Measurements from ENCODE around the gene CLEC3B.
A peak's percentile ranks its signal among the peaks of the same experiment; 100 is the strongest.

CLEC3B gene

GRCh38 chr3:45007091-45007490, 19.0 kb upstream of the CLEC3B start:
- DNase-seq = no peak

- DNase-seq = no peak
Observed at GRCh38 chr3:45008117-45008516, 18.0 kb upstream of the CLEC3B start.

DNA sequence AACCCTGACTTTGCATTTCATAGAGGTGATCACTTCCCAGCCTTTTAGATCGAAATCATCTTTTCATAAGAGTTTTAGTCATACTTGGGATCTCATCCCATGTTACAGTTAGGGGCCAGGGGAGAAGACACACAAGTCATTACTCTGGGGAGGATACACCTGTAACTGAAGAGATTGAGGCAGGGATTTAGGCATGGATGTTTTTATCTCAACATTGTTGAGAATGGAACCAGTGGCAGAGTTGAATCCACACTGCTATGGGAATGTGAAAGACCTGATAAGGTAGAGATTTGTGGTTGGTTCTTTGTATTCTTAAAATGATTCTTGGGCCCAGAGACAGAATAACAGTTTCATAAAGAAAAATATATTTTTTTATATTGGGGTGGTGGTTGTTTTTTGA, 16.2 kb upstream of the CLEC3B start:
- DNase-seq = no peak

- DNase-seq = no peak
Observed at GRCh38 chr3:45010811-45011333, 15.2 kb upstream of the CLEC3B start.

DNA sequence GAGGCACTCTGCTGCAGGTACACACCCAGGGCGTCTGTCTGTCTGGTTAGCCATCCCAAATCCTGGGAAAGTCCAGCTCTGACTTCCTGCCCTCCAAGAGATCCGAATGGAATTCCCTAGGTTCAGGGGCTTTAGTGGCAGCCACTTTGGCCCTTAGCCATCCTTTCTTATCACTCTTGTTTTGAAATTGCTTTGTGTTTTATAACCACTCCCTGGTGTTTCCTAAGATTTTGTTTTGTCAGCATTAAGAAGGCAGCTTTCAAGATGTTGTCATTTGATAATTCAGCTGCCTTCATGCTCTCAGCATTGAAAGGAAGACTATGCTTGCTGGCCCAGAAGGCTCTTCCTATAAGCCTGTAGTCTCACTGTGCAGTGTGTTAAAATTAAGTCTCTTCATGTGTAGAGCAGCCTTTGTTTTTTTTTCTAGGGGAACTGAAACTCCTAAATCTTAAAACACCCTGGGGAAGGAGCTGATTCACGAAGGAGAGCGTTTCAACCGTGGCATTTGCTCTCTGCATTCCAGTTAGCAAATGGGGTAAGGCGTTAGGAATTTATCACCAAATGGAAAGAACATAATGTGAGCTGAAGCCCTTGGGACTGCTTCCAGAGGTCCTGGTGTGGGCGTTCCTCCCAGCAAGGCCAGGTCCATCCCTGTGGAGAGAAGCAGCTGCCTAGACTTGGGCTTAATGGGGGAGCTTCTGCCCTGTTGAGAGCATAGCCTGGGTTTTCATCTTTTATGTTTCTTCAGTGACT, 14.2 kb upstream of the CLEC3B start:
- DNase-seq = no peak

GRCh38 chr3:45012577-45012976, 13.5 kb upstream of the CLEC3B start:
- DNase-seq = no peak

DNA sequence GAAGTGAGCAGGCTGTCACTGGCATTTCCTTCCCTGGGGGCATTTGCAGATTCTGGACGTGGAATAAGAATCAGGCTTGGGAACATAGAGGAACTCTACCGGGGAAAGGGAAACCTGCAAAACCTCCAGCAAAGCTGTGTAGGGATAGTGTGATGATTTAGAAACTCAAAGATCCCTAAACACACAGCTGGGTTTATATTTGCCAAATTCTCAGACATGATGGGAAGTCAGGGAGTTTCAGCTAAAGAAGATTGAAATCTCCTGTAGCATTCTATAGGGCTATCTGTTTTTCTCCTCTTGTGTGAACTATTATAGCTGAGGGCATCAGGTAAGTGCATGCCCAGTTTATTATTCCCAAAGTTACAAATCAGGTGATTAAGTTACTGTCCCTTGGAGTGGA, 9.2 kb upstream of the CLEC3B start:
- DNase-seq = no peak

DNA sequence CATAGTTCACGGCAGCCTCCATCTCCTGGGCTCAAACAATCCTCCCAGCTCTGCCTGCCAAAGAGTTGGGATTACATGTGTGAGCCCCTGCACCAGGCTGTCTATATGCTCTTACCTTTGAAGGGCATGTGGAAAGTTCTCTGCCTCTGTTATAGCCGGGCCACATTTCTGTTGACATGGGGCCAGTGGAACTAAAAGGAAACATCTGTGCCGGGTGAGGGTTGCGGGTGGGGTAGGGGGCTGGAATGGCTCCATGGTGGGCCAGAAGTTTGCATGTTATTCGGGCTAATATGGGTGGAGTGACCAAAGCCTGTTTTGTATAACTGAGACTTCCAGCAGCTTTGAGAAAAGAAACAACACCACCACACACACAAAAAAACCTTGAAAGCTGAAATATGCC, 8.3 kb upstream of the CLEC3B start:
- DNase-seq = no peak

DNA sequence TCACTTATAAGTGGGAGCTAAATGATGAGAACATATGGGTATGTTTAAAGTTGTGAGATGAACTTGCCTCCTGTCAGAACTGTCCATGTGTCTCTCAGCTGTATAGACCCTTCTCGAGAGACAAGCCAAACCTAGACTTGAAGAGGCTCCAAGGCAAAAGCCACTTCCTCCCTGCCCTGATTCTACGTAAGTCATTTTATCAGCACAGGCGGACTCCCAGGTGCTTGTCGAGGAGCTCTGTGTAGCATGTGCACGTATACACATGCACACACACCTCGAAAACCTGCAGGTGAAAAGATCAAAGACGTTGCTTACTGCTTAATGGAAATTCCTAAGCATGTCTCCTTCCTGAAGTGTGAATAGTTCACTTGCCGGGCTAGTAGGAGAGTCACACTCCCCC, 5.6 kb upstream of the CLEC3B start:
- DNase-seq = peak in 1 of 2 experiments; percentile 6

DNA sequence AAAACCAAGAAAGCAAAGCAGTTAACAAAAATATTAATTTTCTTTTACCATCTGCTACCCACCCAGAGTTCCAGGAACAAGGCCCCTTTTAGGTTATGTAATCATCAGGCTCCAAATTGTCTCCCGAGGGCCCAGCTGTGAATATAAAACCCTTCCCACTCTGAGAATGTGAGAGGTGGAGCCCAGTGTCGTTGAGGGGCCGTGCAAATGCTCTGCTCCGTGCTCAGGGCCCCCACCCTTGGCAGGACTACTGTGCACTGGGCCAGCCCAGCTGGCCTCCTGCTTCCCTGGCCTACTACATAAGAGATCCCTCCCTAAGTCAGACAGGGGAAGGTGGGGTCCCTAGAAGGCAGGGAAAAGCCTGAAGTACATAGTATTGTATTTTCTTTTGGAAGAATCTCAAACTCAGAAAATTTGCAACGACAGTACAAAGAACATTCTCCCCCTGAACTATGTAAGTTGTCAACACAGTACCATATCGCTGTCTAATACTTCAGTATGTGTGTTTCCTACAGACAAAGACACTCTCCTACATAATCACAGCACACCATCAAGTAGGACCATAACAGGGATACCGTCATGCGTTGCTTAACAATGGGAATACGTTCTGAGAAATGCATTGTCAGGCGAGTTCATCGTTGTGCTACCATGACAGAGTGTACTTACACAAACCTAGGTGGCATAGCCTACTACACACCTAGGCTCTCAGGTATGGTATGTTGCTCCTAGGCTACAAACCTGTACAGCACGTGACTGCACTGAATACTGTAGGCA, 4.4 kb upstream of the CLEC3B start:
- DNase-seq = peak in 1 of 2 experiments; percentile 29

DNA sequence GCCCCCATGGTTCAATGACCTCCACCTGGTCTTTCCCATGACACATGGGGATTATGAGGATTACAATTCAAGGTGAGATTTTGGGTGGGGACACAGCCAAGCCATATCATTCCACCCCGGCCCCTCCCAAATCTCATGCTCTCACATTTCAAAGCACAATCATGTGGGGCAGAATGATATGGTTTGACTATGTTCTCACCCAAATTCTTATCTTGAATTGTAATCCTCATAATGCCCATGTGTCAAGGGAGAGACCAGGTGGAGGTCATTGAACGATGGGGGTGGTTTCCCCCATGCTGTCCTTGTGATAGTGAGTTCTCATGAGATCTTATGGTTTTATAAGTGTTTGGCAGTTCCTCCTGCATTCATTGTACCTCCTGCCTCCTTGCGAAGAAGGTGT, 2.4 kb upstream of the CLEC3B start:
- peak in 1 of 2 experiments; percentile 19 for DNase-seq

- DNase-seq = no peak
Observed at GRCh38 chr3:45024542-45025255, 1.4 kb upstream of the CLEC3B start.

GRCh38 chr3:45026957-45027356, 854 bp downstream of the CLEC3B start:
- no peak for DNase-seq

GRCh38 chr3:45027441-45027840, 1.3 kb downstream of the CLEC3B start:
- DNase-seq = no peak

DNA sequence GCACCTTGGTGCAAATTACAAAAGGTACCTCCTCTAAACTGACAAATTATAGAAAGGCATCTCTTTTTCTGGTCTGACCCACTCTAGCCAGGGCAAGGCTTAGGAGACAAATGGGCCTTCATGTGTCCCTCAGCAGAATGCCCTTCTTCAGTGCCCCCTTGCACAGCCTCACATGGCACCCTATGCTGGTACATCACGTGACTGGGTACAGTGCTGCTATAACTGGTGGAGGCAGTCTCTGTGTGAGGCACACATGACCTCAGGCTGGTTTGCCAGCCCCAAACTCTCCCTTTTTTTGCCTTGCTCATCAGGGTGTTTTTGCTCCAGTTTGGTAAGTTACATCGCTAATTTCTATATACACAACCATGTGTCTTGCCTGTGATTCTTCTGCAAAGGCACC, 3.1 kb downstream of the CLEC3B start:
- no peak for DNase-seq

- no peak for DNase-seq
Observed at GRCh38 chr3:45029661-45030060, 3.6 kb downstream of the CLEC3B start.

GRCh38 chr3:45031531-45031930, 5.4 kb downstream of the CLEC3B start:
- no peak for DNase-seq

DNA sequence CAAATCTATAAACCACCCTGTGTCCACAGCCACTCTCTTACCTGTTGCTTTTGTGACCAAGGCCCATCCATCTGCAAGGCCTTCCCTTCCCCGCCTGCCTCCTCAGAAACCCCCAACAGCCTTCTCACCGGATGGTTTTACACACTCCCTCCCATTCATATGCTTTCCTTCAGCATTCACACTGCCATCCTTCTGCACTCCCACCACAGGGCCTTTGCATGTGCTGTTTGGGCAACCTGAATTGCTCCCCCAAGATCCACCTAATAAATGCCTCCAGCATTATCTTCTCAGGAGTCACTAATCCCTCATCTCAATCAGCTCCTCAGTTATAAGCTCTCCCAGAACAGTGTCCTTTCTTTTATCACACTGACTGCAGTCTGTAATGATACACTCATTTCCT, 6.0 kb downstream of the CLEC3B start:
- DNase-seq = no peak

GRCh38 chr3:45033791-45034190, 7.7 kb downstream of the CLEC3B start:
- DNase-seq = no peak

DNA sequence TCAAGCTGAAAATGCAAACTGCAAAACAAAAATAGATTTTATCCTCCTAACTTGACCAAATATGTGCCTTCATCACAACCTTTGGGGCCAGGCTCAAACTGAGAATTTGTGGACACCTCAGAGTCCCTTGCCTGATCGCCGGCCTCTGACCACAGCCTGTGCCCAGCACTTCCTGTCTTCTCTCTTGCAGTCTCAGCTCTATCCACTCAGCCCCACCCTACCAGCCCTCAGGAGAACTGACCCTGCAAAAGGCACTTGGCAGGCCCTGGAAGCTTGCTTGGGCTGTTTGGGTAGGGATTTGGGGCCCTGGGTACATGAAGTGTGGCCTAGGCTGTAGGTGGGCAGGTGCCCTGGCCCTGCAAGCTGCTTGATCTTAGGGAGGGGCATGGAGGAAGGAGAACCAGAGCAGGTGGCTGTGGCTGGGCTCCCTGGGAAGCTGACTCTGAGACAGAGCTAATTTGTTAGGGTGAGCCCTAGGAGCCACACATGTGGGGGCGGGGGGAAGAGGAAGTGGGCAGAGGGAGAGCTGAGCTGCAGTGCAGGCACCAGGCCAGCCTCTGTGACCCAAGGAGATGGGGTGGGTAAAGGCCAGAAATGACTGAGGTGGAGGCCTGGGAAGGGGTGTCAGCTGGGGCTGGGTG, 8.6 kb downstream of the CLEC3B start:
- DNase-seq = no peak

DNA sequence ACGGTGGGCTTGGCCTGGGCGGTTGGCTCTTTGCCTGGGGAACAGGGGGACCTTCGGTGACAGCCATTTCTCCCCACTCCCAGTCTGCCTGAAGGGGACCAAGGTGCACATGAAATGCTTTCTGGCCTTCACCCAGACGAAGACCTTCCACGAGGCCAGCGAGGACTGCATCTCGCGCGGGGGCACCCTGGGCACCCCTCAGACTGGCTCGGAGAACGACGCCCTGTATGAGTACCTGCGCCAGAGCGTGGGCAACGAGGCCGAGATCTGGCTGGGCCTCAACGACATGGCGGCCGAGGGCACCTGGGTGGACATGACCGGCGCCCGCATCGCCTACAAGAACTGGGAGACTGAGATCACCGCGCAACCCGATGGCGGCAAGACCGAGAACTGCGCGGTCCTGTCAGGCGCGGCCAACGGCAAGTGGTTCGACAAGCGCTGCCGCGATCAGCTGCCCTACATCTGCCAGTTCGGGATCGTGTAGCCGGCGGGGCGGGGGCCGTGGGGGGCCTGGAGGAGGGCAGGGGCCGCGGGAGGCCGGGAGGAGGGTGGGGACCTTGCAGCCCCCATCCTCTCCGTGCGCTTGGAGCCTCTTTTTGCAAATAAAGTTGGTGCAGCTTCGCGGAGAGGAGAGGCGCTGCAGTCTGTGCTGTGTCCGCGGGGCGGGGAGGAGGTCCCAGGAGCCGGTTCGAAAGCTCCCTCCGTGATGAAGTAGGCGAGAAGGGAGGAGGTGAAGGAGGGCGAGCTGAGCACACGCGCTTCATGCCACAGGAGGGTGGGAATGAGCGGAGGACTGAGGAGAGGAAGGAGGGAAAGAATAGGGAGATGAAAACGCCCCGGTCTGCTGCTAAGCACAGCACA, 9.6 kb downstream of the CLEC3B start:
- DNase-seq = peak; percentile 45 to 48
